ENCODE measurements around the gene OXTR.

Gene OXTR

DNA sequence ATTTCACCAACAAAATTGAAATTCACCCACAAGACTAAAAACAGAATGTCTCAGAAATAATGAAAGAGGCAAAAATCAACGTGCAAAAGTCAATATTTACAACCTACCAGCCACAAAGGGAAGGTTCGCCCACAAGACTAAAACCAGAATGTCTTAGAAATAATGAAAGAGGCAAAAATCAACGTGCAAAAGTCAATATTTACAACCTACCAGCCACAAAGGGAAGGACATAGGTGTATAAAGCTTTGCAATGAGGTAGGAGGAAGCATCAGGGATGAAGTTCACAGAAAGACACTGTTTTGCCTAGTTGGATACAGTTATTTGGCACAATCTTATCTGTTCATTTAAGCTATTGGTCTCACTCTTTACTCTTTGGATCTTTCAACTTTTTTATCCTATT, 14.3 kb downstream of the OXTR start:
- no peak overlapping the region for H3K4me3 ChIP-seq (ENCODE audit: low read depth, low read length)
- TF ChIP-seq, protein P1, sequence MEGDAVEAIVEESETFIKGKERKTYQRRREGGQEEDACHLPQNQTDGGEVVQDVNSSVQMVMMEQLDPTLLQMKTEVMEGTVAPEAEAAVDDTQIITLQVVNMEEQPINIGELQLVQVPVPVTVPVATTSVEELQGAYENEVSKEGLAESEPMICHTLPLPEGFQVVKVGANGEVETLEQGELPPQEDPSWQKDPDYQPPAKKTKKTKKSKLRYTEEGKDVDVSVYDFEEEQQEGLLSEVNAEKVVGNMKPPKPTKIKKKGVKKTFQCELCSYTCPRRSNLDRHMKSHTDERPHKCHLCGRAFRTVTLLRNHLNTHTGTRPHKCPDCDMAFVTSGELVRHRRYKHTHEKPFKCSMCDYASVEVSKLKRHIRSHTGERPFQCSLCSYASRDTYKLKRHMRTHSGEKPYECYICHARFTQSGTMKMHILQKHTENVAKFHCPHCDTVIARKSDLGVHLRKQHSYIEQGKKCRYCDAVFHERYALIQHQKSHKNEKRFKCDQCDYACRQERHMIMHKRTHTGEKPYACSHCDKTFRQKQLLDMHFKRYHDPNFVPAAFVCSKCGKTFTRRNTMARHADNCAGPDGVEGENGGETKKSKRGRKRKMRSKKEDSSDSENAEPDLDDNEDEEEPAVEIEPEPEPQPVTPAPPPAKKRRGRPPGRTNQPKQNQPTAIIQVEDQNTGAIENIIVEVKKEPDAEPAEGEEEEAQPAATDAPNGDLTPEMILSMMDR (IDR thresholded peaks at IDR 0.05; ENCODE audit: insufficient read depth, low read length, missing control alignments): no peak
- POLR2A ChIA-PET: interaction anchor here (1.1 kb wide), 1 partner anchor 14 kb away, joined by 4 read pairs; the partner anchor contains the start of gene OXTR
- CTCF ChIA-PET: interaction anchor here (0.9 to 5.0 kb wide), 11 partner anchors 9 to 313 kb away, joined by 3 to 30 read pairs (median 3); partner anchors contain the start of gene OXTR
- no peak for DNase-seq (ENCODE audit: low read depth, low spot score)

- POLR2A ChIA-PET: interaction anchor here (0.6 kb wide), 1 partner anchor 150 kb away, joined by 3 read pairs; no protein-coding TSS in a partner anchor
- H3K4me3 ChIP-seq (ENCODE audit: low read depth, low read length): no peak overlapping the region
- TF ChIP-seq, protein P1 (IDR thresholded peaks at IDR 0.05; ENCODE audit: insufficient read depth, low read length, missing control alignments): no peak
- no peak for DNase-seq (ENCODE audit: low read depth, low spot score)
- CTCF ChIA-PET: interaction anchor here (1.2 to 5.0 kb wide), 2 partner anchors 9 to 90 kb away, joined by 3 to 30 read pairs; no protein-coding TSS in a partner anchor
Measured at GRCh38 chr3:8752832-8753231, 16.6 kb downstream of the OXTR start.

DNA sequence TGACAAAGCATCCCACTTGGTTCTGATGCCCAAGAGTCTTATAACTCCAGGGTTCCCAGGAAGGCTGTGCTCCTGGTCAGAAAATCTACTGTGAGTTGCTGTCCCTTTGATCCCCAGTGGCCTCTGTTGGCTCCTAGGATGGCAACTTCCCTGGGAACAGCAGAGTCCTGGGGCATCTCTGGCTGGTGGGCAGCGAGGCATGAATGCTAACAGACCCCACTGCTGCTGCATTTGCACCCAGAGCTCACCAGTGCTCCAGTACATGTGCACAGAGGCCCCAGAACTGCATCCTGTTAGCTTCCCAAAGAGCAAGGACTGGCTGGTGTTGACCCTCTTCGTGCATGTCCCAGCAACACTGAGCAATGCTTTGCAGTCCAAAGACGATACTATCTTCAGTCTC, 20.1 kb downstream of the OXTR start:
- TF ChIP-seq, protein P1 (IDR thresholded peaks at IDR 0.05; ENCODE audit: insufficient read depth, low read length, missing control alignments): no peak
- ChIA-PET POLR2A (no interaction called here), CTCF (interaction anchor here (0.9 to 3.7 kb wide), 3 partner anchors 17 to 307 kb away, joined by 3 to 15 read pairs (median 3); no protein-coding TSS in a partner anchor)
- DNase-seq (ENCODE audit: low read depth, low spot score): no peak
- no peak overlapping the region for H3K4me3 ChIP-seq (ENCODE audit: low read depth, low read length)

- ChIA-PET CTCF (interaction anchor here (3.7 kb wide), 1 partner anchor 83 kb away, joined by 15 read pairs; no protein-coding TSS in a partner anchor), POLR2A (no interaction called here)
- no peak overlapping the region for H3K4me3 ChIP-seq (ENCODE audit: low read depth, low read length)
- TF ChIP-seq, protein P1 (IDR thresholded peaks at IDR 0.05; ENCODE audit: insufficient read depth, low read length, missing control alignments): no peak
- no peak for DNase-seq (ENCODE audit: low read depth, low spot score)
Measured at GRCh38 chr3:8746780-8747345, 22.6 kb downstream of the OXTR start.

- ChIA-PET POLR2A (interaction anchor here (1.1 kb wide), 1 partner anchor 106 kb away, joined by 3 read pairs; no protein-coding TSS in a partner anchor), CTCF (no interaction called here)
- DNase-seq (ENCODE audit: low read depth, low spot score): no peak
- H3K4me3 ChIP-seq (ENCODE audit: low read depth, low read length): no peak overlapping the region
- TF ChIP-seq, protein P1 (IDR thresholded peaks at IDR 0.05; ENCODE audit: insufficient read depth, low read length, missing control alignments): no peak
Measured at GRCh38 chr3:8745619-8746370, 23.6 kb downstream of the OXTR start.

- no peak overlapping the region for H3K4me3 ChIP-seq (ENCODE audit: low read depth, low read length)
- ChIA-PET CTCF (interaction anchor here (0.7 to 8.2 kb wide), 5 partner anchors 9 to 116 kb away, joined by 3 to 45 read pairs (median 4); partner anchors contain the start of gene OXTR), POLR2A (interaction anchor here (0.7 kb wide), 1 partner anchor 15 kb away, joined by 3 read pairs; no protein-coding TSS in a partner anchor)
- TF ChIP-seq, protein P1 (IDR thresholded peaks at IDR 0.05; ENCODE audit: insufficient read depth, low read length, missing control alignments): no peak
- no peak for DNase-seq (ENCODE audit: low read depth, low spot score)
Measured at GRCh38 chr3:8743911-8744310, 25.5 kb downstream of the OXTR start.

Data from AG04449 (cell line).